ENCODE measurements around the gene DUOX1.

The DUOX1 gene

GRCh38 chr15:45117308-45118130 lies 12.3 kb upstream of the DUOX1 start:
- no peak for DNase-seq
- in situ Hi-C loops (cut with MboI; ENCODE audit: low pct_unique_long_range_greater_than_20kb, low sequenced_read_pairs) = loop anchor here (25.0 kb wide), 1 partner anchor 155 kb away; the partner anchor contains the start of gene TERB2

- in situ Hi-C loops (cut with MboI; ENCODE audit: low pct_unique_long_range_greater_than_20kb, low sequenced_read_pairs) = loop anchor here (25.0 kb wide), 1 partner anchor 156 kb away; the partner anchor contains the start of gene TERB2
- peak; percentile 94 for DNase-seq
Measured at GRCh38 chr15:45118131-45118588, 11.6 kb upstream of the DUOX1 start.

- in situ Hi-C loops (cut with MboI; ENCODE audit: low pct_unique_long_range_greater_than_20kb, low sequenced_read_pairs) = loop anchor here (25.0 kb wide), 1 partner anchor 157 kb away; the partner anchor contains the start of gene TERB2
- DNase-seq = no peak
Measured at GRCh38 chr15:45118996-45119395, 10.8 kb upstream of the DUOX1 start.

- DNase-seq = no peak
- in situ Hi-C loops (cut with MboI; ENCODE audit: low pct_unique_long_range_greater_than_20kb, low sequenced_read_pairs) = loop anchor here (25.0 kb wide), 1 partner anchor 158 kb away; the partner anchor contains the start of gene TERB2
Measured at GRCh38 chr15:45120081-45120972, 9.5 kb upstream of the DUOX1 start.

GRCh38 chr15:45121020-45121419 lies 8.8 kb upstream of the DUOX1 start:
- in situ Hi-C loops (cut with MboI; ENCODE audit: low pct_unique_long_range_greater_than_20kb, low sequenced_read_pairs) = loop anchor here (25.0 kb wide), 1 partner anchor 159 kb away; the partner anchor contains the start of gene TERB2
- no peak for DNase-seq

GRCh38 chr15:45121706-45122417 lies 7.9 kb upstream of the DUOX1 start:
- no peak for DNase-seq
- in situ Hi-C loops (cut with MboI; ENCODE audit: low pct_unique_long_range_greater_than_20kb, low sequenced_read_pairs) = loop anchor here (25.0 kb wide), 1 partner anchor 160 kb away; the partner anchor contains the start of gene TERB2

- no peak for DNase-seq
- in situ Hi-C loops (cut with MboI; ENCODE audit: low pct_unique_long_range_greater_than_20kb, low sequenced_read_pairs) = loop anchor here (25.0 kb wide), 1 partner anchor 160 kb away; the partner anchor contains the start of gene TERB2
Measured at GRCh38 chr15:45122719-45123118, 7.1 kb upstream of the DUOX1 start.

GRCh38 chr15:45123397-45123796 lies 6.4 kb upstream of the DUOX1 start:
- no peak for DNase-seq
- in situ Hi-C loops (cut with MboI; ENCODE audit: low pct_unique_long_range_greater_than_20kb, low sequenced_read_pairs) = loop anchor here (25.0 kb wide), 1 partner anchor 161 kb away; the partner anchor contains the start of gene TERB2

GRCh38 chr15:45126535-45127158 lies 3.1 kb upstream of the DUOX1 start:
- in situ Hi-C loops (cut with MboI; ENCODE audit: low pct_unique_long_range_greater_than_20kb, low sequenced_read_pairs) = no loop called here
- DNase-seq = peak; percentile 48

GRCh38 chr15:45128971-45129639 lies 689 bp upstream of the DUOX1 start:
- in situ Hi-C loops (cut with MboI; ENCODE audit: low pct_unique_long_range_greater_than_20kb, low sequenced_read_pairs) = no loop called here
- DNase-seq = no peak

GRCh38 chr15:45130291-45131000 lies 652 bp downstream of the DUOX1 start:
- no peak for DNase-seq

GRCh38 chr15:45131510-45131909 lies 1.7 kb downstream of the DUOX1 start:
- in situ Hi-C loops (cut with MboI; ENCODE audit: low pct_unique_long_range_greater_than_20kb, low sequenced_read_pairs) = no loop called here
- no peak for DNase-seq

More at GRCh38 chr15:45130291-45131000, 652 bp downstream of the DUOX1 start:
- in situ Hi-C loops (cut with MboI; ENCODE audit: low pct_unique_long_range_greater_than_20kb, low sequenced_read_pairs) = no loop called here

- in situ Hi-C loops (cut with MboI; ENCODE audit: low pct_unique_long_range_greater_than_20kb, low sequenced_read_pairs) = no loop called here
- no peak for DNase-seq
Measured at GRCh38 chr15:45132844-45133560, 3.2 kb downstream of the DUOX1 start.

GRCh38 chr15:45133561-45133920 lies 3.7 kb downstream of the DUOX1 start:
- no peak for DNase-seq
- in situ Hi-C loops (cut with MboI; ENCODE audit: low pct_unique_long_range_greater_than_20kb, low sequenced_read_pairs) = no loop called here

GRCh38 chr15:45134046-45134445 lies 4.3 kb downstream of the DUOX1 start:
- in situ Hi-C loops (cut with MboI; ENCODE audit: low pct_unique_long_range_greater_than_20kb, low sequenced_read_pairs) = no loop called here
- no peak for DNase-seq

GRCh38 chr15:45134682-45135604 lies 5.1 kb downstream of the DUOX1 start:
- in situ Hi-C loops (cut with MboI; ENCODE audit: low pct_unique_long_range_greater_than_20kb, low sequenced_read_pairs) = no loop called here
- no peak for DNase-seq
